Common myeloid progenitor, CD34-positive (primary cell): ENCODE measurements around the gene ACACB.

Experiments
- CTCF ChIA-PET: fragments of 350-600 bp; sonication (Branson Sonifier 250); formaldehyde crosslinking; loops from one replicate; lab custom pipeline; 2021; ENCODE audit warnings: antibody characterized with exemption; lab: Charles Lee
- POLR2A ChIA-PET: fragments of 350-600 bp; sonication (Branson Sonifier 250); formaldehyde crosslinking; loops from one replicate; lab custom pipeline; 2021; ENCODE audit warnings: antibody characterized with exemption; lab: Charles Lee
- DNase-seq, 3 donors: peaks; one replicate each; pipeline versions ENCODE4 v3.0.0 to v3.0.0-alpha.2; 2013
- H3K27ac ChIP-seq, 2 experiments: 1 replicate in 1 of 2; 2 replicates in 1 of 2; pipeline ENCODE4 v1.7.0; 2013; ENCODE audit warnings: inconsistent platforms in 2 of 2, low read length in 2 of 2, mild to moderate bottlenecking in 2 of 2, low read depth in 1 of 2, moderate library complexity in 1 of 2; ENCODE audit not compliant: severe bottlenecking in 2 of 2, insufficient read depth in 1 of 2, poor library complexity in 1 of 2
- H3K27me3 ChIP-seq, 5 experiments: replicated peaks in 2 of 5; 1 replicate in 3 of 5; 2 replicates in 2 of 5; pipeline versions ENCODE4 v1.6.1 to v1.7.0; 2013; ENCODE audit warnings: low read length in 4 of 5, mild to moderate bottlenecking in 2 of 5, moderate library complexity in 2 of 5, inconsistent platforms in 1 of 5; ENCODE audit not compliant: insufficient read depth in 5 of 5, control insufficient read depth in 4 of 5
- H3K36me3 ChIP-seq, 4 experiments: 1 replicate in 2 of 4; 2 replicates in 2 of 4; pipeline versions ENCODE4 v1.6.1 to v1.7.0; 2013; ENCODE audit warnings: low read length in 3 of 4, control low read depth in 1 of 4, mild to moderate bottlenecking in 1 of 4; ENCODE audit not compliant: control insufficient read depth in 4 of 4, insufficient read depth in 4 of 4
- H3K4me1 ChIP-seq, 4 experiments: 1 replicate in 3 of 4; 2 replicates in 1 of 4; pipeline versions ENCODE4 v1.6.1 to v1.7.1; 2013; ENCODE audit warnings: low read length in 3 of 4, mild to moderate bottlenecking in 3 of 4, control low read depth in 1 of 4, inconsistent platforms in 1 of 4, moderate library complexity in 1 of 4; ENCODE audit not compliant: control insufficient read depth in 4 of 4, insufficient read depth in 4 of 4; ENCODE audit errors: control extremely low read depth in 1 of 4
- H3K4me3 ChIP-seq, 7 experiments: 1 replicate in 4 of 7; 2 replicates in 3 of 7; pipeline versions ENCODE4 v1.5.1 to v1.7.0; 2013; ENCODE audit warnings: mild to moderate bottlenecking in 7 of 7, low read length in 6 of 7, moderate library complexity in 6 of 7, inconsistent platforms in 2 of 7, low read depth in 2 of 7, control low read depth in 1 of 7; ENCODE audit not compliant: insufficient read depth in 4 of 7, control insufficient read depth in 1 of 7; ENCODE audit errors: extremely low read depth in 1 of 7
- H3K9me3 ChIP-seq, 5 experiments: 1 replicate in 4 of 5; 2 replicates in 1 of 5; pipeline versions ENCODE4 v1.6.1 to v1.7.1; 2013; ENCODE audit warnings: low read length in 4 of 5, mild to moderate bottlenecking in 2 of 5, inconsistent platforms in 1 of 5, low read depth in 1 of 5, moderate library complexity in 1 of 5; ENCODE audit not compliant: control insufficient read depth in 4 of 5, insufficient read depth in 2 of 5; ENCODE audit errors: control extremely low read depth in 1 of 5
- WGBS: methylation state at CpG from one replicate; pipeline ENCODE4 v1.1.5; 2013; ENCODE audit not compliant: insufficient coverage; 5-methylcytosine and 5-hydroxymethylcytosine counted together

ACACB gene

GRCh38 chr12:109201496-109201885 is 85.1 kb downstream of the ACACB start:
- H3K9me3 ChIP-seq = peaks cover 0 to 2% (median 0%) of the 10 kb centered on the region in 5 experiments
- no peaks in the 10 kb centered on the region for H3K27me3 ChIP-seq
- 97% methylated on average over 17 of the region's 17 CpGs for WGBS
- H3K4me1 ChIP-seq = no peaks in the 10 kb centered on the region
- H3K4me3 ChIP-seq = no peak overlapping the region
- POLR2A ChIA-PET = no interaction called here
- no peak for DNase-seq
- H3K36me3 ChIP-seq = peaks cover 0 to 48% (median 15%) of the 10 kb centered on the region in 4 experiments
- H3K27ac ChIP-seq = no peak overlapping the region
- CTCF ChIA-PET = interaction anchor here (1.0 kb wide), 1 partner anchor 16 kb away, joined by 3 read pairs; no protein-coding TSS in a partner anchor

- DNase-seq = no peak
- H3K27me3 ChIP-seq = no peaks in the 10 kb centered on the region
- H3K4me1 ChIP-seq = no peaks in the 10 kb centered on the region
- POLR2A ChIA-PET = no interaction called here
- H3K9me3 ChIP-seq = no peaks in the 10 kb centered on the region
- no peak overlapping the region for H3K4me3 ChIP-seq
- CTCF ChIA-PET = no interaction called here
- WGBS = no CpG with 5 or more reads among the region's 3 CpGs
- H3K27ac ChIP-seq = no peak overlapping the region
- peaks cover 0 to 45% (median 15%) of the 10 kb centered on the region in 4 experiments for H3K36me3 ChIP-seq
Measured at GRCh38 chr12:109202770-109203169, 86.4 kb downstream of the ACACB start.

- CTCF ChIA-PET = interaction anchor here (0.6 kb wide), 1 partner anchor 183 kb away, joined by 3 read pairs; no protein-coding TSS in a partner anchor
- POLR2A ChIA-PET = no interaction called here
Measured at GRCh38 chr12:109203480-109203879, 87.1 kb downstream of the ACACB start.

GRCh38 chr12:109209082-109209481 is 92.7 kb downstream of the ACACB start:
- Histone ChIP-seq H3K36me3 (peaks cover 0 to 40% (median 7%) of the 10 kb centered on the region in 4 experiments), H3K27ac (no peak overlapping the region), H3K4me1 (no peaks in the 10 kb centered on the region), H3K9me3 (no peaks in the 10 kb centered on the region), H3K4me3 (no peak overlapping the region), H3K27me3 (no peaks in the 10 kb centered on the region)
- over 99% methylated on average over 13 of the region's 14 CpGs for WGBS
- no peak for DNase-seq
- ChIA-PET POLR2A (no interaction called here), CTCF (interaction anchor here (1.1 kb wide), 1 partner anchor 170 kb away, joined by 3 read pairs; no protein-coding TSS in a partner anchor)

More at GRCh38 chr12:109203480-109203879, 87.1 kb downstream of the ACACB start:
- H3K4me1 ChIP-seq = no peaks in the 10 kb centered on the region
- H3K36me3 ChIP-seq = peaks cover 0 to 48% (median 13%) of the 10 kb centered on the region in 4 experiments
- WGBS = 100% methylated on average over 3 of the region's 8 CpGs
- DNase-seq = peak in 2 of 3 donors; percentile 10 to 21
- H3K9me3 ChIP-seq = no peaks in the 10 kb centered on the region
- H3K4me3 ChIP-seq = no peak overlapping the region
- H3K27ac ChIP-seq = no peak overlapping the region
- no peaks in the 10 kb centered on the region for H3K27me3 ChIP-seq

- H3K9me3 ChIP-seq = no peaks in the 10 kb centered on the region
- H3K27ac ChIP-seq = no peak overlapping the region
- no peak for DNase-seq
- CTCF ChIA-PET = no interaction called here
- 99% methylated on average over 11 of the region's 16 CpGs for WGBS
- POLR2A ChIA-PET = no interaction called here
- H3K4me3 ChIP-seq = no peak overlapping the region
- no peaks in the 10 kb centered on the region for H3K4me1 ChIP-seq
- no peaks in the 10 kb centered on the region for H3K27me3 ChIP-seq
- peaks cover 0 to 31% (median 9%) of the 10 kb centered on the region in 4 experiments for H3K36me3 ChIP-seq
Measured at GRCh38 chr12:109212460-109213115, 96.2 kb downstream of the ACACB start.

GRCh38 chr12:109214131-109214530 is 97.7 kb downstream of the ACACB start:
- Histone ChIP-seq H3K9me3 (no peaks in the 10 kb centered on the region), H3K4me3 (no peak overlapping the region), H3K27ac (no peak overlapping the region), H3K36me3 (peaks cover 0 to 30% (median 6%) of the 10 kb centered on the region in 4 experiments), H3K27me3 (no peaks in the 10 kb centered on the region), H3K4me1 (no peaks in the 10 kb centered on the region)
- CTCF ChIA-PET = no interaction called here
- POLR2A ChIA-PET = interaction anchor here (0.7 kb wide), 1 partner anchor 25 kb away, joined by 4 read pairs; no protein-coding TSS in a partner anchor
- DNase-seq = no peak
- 93% methylated on average over 3 of the region's 3 CpGs for WGBS

- ChIA-PET POLR2A (no interaction called here), CTCF (no interaction called here)
- WGBS = 100% methylated on average over 3 of the region's 6 CpGs
- DNase-seq = no peak
- Histone ChIP-seq H3K9me3 (no peaks in the 10 kb centered on the region), H3K4me3 (no peak overlapping the region), H3K27me3 (no peaks in the 10 kb centered on the region), H3K36me3 (peaks cover 0 to 34% (median 6%) of the 10 kb centered on the region in 4 experiments), H3K27ac (no peak overlapping the region), H3K4me1 (no peaks in the 10 kb centered on the region)
Measured at GRCh38 chr12:109218996-109219395, 102.6 kb downstream of the ACACB start.
